GM18858 (cell line): ENCODE measurements around the gene LAG3.

ENCODE experiments used
- ATAC-seq: cut with Tn5 transposase; IDR thresholded peaks from one replicate; pipeline ENCODE4 v1.9.1; 2021; ENCODE audit not compliant: unreplicated experiment

Gene LAG3

DNA sequence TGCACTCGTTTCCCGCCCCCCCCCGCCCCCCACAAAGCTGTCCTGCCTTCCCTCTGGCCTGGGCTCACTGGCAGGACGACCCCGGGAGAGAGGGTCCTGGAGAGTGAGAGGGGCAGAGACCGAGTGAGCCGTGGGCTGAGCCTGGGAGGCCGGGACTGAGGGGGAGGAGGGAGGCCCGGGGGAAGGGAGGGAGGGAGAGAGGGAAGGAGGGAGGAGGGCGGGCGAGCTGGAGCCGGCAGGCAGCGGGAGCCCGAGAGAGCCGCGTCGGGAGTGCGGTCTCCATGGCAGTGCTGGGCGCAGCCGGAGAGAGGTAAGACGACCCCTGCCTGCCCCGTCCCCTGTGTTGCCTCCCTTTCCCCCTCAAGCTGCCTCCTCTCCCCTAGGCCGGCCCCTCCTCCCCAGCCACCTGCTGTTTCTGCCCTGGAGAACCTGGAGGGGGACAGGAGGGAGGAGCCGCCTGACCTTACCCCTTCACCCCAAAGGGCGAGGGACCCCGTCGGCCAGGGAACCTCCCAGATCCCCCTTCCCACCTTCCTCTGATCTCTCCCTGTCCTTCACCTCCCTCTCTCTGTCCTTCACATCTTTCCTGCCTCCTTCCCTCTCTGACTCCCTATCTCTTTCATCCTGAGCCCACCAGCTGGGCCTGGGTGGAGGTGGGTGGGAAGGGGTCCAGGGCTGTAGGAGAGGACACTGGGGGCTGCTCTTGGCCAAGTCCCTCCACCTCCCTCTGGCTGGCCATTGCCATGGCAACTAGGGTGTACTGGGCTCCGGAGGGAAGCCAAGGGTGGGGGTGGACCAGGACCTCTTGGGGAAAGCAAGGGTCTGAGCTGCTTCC lies 49.5 kb downstream of the LAG3 start, which contains the start of gene GPR162:
Gene GPR162, plus strand, starts transcription at position 231 of the 835 bp plus-strand sequence. CDS start 2,078 bp downstream, outside the sequence.
- no peak for ATAC-seq

DNA sequence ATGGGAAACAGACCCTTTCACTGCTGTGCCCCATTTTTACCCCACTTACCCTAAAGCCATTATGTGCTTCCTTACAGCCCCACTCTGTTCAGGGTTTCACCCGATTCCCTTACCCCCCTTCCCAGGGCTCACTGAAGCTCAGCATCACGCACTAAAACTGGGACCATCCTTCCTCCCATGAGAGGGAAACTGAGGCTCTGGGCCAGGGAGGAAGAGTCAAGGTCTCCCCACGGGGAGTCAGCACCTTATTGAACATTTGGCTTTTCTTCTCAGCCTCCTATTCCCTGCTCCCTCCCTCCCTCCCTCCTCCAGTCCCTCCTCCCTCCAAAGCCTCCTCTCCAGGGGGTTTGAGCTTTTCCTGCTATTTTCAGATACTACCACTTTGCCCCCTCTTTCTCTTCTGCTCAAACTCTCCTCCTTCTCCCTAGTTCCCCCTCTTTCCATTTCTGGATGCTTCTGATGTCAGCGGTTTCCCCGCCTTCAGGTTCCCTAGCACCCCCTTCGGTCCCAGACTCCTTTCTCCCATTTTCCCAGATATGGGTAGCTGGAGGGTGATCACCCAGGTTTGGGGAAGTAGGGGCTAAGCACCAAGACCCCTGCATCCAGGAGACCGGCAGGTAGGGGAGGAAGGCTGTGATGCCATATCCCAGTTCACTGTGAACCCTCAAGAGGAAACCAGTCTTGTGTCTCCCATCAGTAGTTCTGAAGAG lies 50.3 kb downstream of the LAG3 start:
- ATAC-seq: no peak

DNA sequence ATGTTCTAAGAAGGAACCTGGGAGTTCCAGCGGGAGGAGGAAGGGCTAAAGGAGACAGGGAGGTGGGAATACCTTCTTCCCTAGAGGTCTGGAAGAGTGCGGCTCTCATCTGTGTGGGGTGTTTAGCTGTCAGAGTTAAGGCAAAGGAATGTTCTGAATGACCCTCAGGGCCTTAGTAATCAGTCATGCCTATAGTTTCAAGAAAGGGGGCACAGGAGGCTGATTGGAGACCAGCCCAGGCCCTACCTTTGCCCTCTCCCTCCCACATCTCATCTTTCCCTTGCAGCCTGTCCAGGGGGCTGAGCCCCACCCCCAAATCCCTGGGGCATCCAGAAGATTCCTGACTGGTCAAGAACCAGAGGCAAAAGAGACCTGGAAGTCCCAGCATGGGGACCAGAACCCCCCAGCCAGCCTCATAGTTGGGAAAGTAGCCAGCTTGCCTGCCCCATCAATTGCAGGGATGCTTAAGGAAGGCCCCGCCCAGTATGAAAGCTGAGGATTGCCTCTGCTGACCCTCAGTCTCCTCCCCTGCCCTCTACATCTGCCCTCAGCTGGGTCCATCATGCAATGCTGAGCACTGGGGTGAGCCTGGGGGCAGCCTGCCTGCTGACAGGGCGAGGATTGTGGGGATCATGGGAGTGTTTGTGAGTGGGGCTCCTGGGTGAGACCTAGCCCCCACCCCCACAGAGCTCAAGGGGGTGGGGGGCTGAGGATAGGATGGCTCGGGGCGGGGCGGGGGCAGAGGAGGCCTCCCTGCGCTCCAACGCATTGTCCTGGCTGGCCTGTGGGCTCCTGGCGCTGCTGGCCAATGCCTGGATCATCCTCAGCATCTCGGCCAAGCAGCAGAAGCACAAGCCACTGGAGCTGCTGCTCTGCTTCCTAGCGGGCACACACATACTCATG lies 51.1 kb downstream of the LAG3 start:
- no peak for ATAC-seq

DNA sequence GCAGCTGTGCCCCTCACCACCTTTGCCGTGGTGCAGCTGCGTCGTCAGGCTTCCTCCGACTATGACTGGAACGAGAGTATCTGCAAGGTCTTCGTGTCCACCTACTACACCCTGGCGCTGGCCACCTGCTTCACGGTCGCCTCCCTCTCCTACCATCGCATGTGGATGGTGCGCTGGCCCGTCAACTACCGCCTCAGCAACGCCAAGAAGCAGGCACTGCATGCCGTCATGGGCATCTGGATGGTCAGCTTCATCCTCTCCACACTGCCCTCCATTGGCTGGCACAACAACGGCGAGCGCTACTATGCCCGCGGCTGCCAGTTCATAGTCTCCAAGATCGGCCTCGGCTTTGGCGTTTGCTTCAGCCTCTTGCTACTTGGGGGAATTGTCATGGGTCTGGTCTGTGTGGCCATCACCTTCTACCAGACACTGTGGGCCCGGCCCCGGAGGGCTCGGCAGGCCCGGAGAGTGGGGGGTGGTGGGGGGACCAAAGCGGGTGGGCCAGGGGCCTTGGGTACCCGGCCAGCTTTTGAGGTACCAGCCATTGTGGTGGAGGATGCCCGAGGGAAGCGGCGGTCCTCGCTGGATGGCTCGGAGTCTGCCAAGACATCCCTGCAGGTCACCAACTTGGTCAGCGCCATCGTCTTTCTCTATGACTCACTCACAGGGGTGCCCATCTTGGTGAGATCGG lies 51.9 kb downstream of the LAG3 start:
- no peak for ATAC-seq

DNA sequence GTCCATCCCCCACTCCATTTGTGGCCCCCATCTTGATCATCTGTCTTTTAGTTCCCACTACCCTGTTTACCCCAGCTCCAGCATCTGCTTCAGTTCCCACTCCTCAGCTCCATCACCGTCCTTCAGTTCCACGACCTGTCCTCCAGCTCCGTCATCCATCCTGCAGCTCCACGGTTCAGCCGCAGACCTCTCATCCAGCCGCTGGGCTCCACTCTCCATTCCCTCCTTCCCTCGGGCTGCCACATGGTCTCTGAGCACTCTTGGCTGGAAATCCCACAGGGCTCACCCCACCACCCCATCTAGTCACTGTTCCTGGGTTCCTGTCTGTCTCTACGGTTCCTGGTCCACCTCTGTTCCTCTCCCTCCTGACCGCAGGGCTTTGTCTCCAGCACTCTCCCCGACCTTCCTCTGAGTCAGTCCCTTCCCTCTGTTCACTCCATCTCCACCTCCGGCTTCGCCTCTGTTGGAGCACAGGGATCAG lies 52.6 kb downstream of the LAG3 start:
- ATAC-seq: no peak

DNA sequence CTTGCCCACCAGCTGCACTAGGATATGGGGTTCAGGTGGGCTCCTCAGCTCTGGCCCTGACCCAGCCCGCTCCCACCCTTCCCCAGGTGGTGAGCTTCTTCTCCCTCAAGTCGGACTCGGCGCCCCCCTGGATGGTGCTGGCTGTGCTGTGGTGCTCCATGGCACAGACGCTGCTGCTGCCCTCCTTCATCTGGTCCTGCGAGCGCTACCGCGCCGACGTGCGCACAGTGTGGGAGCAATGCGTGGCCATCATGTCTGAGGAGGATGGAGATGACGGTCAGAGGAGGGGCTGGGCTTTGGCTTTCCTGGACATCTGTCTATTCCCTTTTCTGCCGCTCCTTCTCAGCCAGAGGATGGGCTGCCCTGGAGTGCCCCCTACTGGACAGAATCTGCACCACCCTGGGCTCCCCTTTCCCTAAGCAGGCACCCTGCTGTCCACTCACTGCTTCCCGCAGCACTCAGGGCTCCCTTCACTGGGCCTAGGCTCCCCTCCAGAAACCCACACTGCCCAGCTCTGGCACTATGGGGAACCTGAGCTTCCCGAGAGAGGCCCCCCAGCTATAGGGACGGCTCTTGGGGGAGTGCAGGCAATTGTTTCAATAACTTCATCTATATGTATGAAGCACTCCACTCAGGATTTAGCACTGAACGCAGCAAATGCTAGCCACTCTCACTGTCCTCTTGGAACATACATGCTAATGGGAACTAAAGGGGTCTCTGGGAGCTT lies 53.2 kb downstream of the LAG3 start:
- ATAC-seq: no peak

DNA sequence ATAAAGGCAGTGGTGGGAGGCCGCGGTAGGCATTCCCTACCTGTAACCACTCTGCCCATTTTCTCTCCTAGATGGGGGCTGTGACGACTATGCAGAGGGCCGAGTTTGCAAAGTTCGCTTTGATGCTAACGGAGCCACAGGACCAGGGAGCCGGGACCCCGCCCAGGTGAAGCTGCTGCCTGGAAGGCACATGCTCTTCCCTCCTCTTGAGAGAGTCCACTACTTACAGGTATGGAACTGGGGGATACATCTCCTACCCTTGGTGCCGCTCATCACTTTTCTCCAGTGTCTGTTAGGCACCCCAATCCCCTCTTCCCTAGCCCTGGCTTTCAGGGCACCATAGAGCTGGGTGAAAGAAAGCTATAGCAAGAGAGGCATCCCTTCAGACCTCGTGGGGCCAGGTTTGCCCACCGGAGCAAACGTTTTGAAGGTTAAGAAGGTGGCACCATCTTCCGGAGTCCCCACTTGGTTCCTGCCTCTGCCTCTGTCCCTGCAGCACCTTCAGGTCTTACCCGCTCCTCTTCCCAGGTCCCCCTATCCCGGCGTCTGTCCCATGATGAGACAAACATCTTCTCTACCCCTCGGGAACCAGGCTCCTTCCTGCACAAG lies 53.9 kb downstream of the LAG3 start:
- ATAC-seq: no peak

DNA sequence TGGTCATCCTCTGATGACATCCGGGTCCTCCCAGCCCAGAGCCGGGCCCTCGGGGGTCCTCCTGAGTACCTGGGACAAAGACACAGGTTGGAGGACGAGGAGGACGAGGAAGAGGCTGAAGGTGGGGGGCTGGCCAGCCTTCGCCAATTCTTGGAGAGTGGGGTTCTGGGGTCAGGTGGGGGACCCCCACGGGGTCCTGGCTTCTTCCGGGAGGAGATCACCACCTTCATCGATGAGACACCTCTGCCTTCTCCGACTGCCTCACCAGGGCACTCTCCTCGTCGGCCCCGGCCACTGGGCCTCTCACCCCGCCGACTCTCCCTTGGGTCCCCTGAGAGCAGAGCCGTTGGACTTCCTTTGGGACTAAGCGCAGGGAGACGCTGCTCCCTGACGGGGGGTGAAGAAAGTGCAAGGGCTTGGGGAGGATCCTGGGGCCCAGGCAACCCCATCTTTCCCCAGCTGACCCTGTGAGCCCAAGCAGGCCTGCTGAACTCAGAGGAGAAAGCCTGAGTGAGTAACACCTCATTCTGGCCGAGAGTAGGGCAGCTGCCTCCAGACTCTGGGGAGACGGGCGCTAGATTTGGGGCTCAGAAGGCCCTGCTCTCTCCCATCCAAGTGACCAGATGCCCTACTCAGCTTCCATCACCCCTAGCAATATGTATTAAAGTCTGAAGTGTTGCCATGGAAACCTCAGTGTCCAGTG lies 54.6 kb downstream of the LAG3 start:
- no peak for ATAC-seq

DNA sequence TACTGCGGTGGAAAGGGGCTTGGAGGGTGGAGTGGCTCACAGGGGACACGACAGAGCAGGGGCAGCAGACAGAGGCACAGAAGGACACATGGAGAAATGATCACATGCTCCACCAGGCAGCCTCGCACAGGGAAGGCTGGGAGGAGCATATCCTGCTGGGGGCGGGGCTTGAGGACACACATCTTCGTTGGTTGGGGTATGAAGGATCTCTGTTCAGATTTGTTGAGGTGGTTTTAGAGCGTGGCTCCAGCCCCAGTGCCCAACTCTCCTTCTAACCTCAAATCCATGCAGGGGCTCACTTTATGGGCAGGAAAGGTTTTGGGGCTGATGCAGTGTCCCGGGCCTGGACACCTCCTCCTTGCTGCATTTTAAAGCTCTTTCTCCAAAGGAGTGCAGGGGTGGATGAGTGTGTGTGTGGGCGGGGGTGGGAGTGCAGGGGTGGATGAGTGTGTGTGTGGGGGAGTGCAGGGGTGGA lies 55.2 kb downstream of the LAG3 start:
- no peak for ATAC-seq
